ENCODE data around the gene BMP8A.
"Not testable (repeated sequence)": the region's sequence is repeated elsewhere in the genome, so short reads cannot be mapped to it uniquely, and the experiment has no call there.

DNA sequence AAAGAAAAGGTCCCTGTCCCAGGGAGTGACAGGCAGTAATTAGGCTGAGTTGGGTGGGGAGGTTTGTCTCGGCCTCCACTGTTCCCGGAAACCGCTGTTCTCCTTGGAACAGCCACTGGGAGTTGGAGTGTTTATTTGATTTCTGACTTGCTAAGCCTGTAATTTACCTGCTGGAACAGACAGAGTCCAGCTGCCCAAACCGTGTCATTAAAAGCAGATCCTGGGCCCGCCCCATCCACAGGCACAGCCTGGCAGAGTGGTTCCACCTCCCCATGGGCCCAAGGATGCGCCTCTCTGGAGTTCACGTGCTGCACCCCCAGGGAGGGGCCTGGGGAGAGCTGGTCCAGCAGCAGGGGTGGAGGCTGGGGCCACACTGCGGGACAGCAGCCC, 35.7 kb downstream of the BMP8A start:
- TF ChIP-seq, protein P1, sequence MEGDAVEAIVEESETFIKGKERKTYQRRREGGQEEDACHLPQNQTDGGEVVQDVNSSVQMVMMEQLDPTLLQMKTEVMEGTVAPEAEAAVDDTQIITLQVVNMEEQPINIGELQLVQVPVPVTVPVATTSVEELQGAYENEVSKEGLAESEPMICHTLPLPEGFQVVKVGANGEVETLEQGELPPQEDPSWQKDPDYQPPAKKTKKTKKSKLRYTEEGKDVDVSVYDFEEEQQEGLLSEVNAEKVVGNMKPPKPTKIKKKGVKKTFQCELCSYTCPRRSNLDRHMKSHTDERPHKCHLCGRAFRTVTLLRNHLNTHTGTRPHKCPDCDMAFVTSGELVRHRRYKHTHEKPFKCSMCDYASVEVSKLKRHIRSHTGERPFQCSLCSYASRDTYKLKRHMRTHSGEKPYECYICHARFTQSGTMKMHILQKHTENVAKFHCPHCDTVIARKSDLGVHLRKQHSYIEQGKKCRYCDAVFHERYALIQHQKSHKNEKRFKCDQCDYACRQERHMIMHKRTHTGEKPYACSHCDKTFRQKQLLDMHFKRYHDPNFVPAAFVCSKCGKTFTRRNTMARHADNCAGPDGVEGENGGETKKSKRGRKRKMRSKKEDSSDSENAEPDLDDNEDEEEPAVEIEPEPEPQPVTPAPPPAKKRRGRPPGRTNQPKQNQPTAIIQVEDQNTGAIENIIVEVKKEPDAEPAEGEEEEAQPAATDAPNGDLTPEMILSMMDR (IDR thresholded peaks at IDR 0.05; ENCODE audit: poor library complexity, severe bottlenecking), result not testable (repeated sequence)
- TF ChIP-seq REST (IDR thresholded peaks at IDR 0.05; ENCODE audit: borderline replicate concordance); MXI1 (conservative IDR thresholded peaks at IDR 0.05; ENCODE audit: poor library complexity, severe bottlenecking): not testable (repeated sequence)

All from neural cell (in vitro differentiated cells).